ENCODE data around the gene WLS.

WLS gene

GRCh38 chr1:68143633-68144032 is 88.7 kb downstream of the WLS start:
- no peak for TF ChIP-seq CTCF (conservative IDR thresholded peaks at IDR 0.05)
- no peak for TF ChIP-seq ZFX (IDR thresholded peaks at IDR 0.05)
- no peak overlapping the region for H3K27ac ChIP-seq

DNA sequence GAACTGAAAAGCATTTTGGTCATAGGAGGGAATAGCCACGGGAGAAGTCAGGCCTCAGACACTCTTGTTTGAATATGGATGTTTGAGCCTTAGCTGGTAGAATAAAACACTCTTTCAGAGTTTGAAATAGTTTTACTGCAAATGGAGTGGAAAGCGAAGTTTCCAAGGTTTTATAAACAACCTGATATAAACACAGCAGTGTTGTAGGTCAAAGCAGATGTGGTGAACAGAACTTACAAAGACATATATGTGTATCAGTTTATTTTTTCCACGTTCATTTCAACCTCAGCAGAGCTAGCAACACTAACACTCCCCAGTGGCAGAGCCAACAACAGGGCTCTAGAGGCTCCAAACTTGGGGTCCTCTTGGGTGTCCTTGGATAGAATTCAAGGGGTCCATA is 89.9 kb downstream of the WLS start:
- TF ChIP-seq ZFX (IDR thresholded peaks at IDR 0.05) (no peak), CTCF (conservative IDR thresholded peaks at IDR 0.05) (no peak)
- H3K27ac ChIP-seq: no peak overlapping the region

DNA sequence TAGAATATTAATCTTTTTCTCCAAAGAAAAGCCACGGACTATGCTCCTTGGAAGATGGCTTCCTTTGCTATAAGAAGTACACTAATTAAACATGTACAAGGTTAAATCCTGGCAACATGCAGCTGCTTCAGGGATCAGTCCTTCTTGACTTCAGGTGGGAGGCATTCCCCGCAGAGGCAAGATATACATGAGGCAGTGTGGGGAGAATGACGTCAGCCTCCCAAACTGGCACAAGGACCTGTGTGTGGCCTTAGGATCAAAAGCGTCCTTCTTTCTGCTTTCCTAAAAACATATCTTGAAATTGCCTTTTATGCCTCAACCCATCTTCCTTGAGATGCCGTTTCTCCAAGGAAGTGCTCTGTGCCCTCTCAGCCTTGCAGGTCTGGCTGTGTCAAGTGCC is 90.3 kb downstream of the WLS start:
- H3K27ac ChIP-seq: no peak overlapping the region
- TF ChIP-seq CTCF (conservative IDR thresholded peaks at IDR 0.05): no peak
- no peak for TF ChIP-seq ZFX (IDR thresholded peaks at IDR 0.05)

- H3K27ac ChIP-seq: no peak overlapping the region
- TF ChIP-seq ZFX (IDR thresholded peaks at IDR 0.05) (no peak), CTCF (conservative IDR thresholded peaks at IDR 0.05) (no peak)
Measured at GRCh38 chr1:68141071-68142021, 91.0 kb downstream of the WLS start.

GRCh38 chr1:68140536-68140935 is 91.8 kb downstream of the WLS start:
- no peak overlapping the region for H3K27ac ChIP-seq
- TF ChIP-seq CTCF (conservative IDR thresholded peaks at IDR 0.05): no peak
- no peak for TF ChIP-seq ZFX (IDR thresholded peaks at IDR 0.05)

- TF ChIP-seq CTCF (conservative IDR thresholded peaks at IDR 0.05) (no peak), ZFX (IDR thresholded peaks at IDR 0.05) (no peak)
- no peak overlapping the region for H3K27ac ChIP-seq
Measured at GRCh38 chr1:68136187-68136586, 96.1 kb downstream of the WLS start.

DNA sequence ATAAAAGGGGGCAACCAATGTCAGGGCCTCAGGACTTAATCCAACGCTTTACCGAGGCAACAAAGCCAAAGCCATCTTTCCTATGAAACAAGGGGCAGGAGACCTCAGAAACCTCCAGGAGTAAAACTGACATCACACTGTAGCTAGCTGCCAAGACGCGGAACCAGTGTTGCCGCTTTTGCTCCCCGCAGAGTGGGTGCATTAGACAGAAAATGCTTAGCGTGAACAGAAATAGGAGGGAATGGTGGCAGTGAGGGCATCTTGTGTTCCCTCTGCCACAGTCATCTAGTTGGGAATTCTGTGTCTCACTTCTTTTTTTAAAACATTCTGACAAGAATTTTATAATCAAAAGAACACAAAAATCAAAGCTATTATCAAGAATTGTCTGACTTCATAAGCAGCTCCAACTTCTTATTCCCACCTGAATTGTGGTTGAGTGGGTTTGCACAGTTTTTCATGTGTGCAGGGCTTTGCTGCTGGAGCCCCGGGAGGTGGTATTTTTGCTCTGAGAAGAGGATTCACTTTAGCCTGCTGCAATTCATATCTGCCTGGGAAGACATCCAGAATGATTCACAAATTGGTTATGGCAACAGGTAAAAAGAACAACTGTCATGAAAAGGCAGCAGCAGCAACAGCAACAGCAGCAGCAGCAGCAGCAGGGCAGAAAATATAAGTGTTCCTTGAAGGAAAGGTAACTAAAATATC is 99.7 kb downstream of the WLS start:
- H3K27ac ChIP-seq: no peak overlapping the region
- TF ChIP-seq CTCF (conservative IDR thresholded peaks at IDR 0.05) (no peak), ZFX (IDR thresholded peaks at IDR 0.05) (no peak)
